ENCODE data around the gene HNRNPM.

DNA sequence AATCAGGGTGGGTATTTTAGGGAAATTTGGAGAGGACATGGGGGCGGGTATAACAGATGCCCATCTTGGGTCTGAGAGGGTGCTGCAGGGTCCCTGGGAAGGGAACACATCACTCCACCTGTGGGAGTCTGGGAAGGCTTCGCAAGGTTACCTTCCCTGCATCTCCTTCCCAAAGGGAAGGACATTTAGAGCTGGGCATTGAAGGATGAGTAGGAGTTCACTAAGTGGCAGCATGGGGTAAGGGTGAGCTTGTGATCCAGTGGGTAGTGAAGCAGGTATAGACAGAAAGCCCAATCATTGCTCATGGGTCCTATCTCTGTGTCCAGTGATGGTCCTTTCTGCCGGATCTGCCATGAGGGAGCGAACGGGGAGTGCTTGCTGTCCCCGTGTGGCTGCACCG lies 18.5 kb upstream of the HNRNPM start:
- TF ChIP-seq RARB (CRISPR knock-in tag; IDR thresholded peaks at IDR 0.05): no peak
- no peak for TF ChIP-seq OSR1 (CRISPR knock-in tag; IDR thresholded peaks at IDR 0.05)
- TF ChIP-seq ARNTL (CRISPR knock-in tag; IDR thresholded peaks at IDR 0.05; ENCODE audit: borderline replicate concordance, low read depth): no peak

Measured in SK-N-SH treated with all-trans-retinoic acid at 6 μM for 48 hours (cell line).